HepG2 (cell line): ENCODE measurements around the gene NUDT19. TPM values are rescaled to one million over a fixed set of nuclear protein-coding genes. Genes with fewer than 3 reads are reported as not detected.

Experiments used
- BORCS8-MEF2B ChIP-seq: sonication (generic); formaldehyde crosslinking; IDR thresholded peaks from 2 replicates; pipeline ENCODE4 v1.8.0; 2022; ENCODE audit warnings: mild to moderate bottlenecking, missing genetic modification reagents
- DRAP1 ChIP-seq: IDR thresholded peaks from 2 replicates; pipeline ENCODE4 v1.6.1; 2016; ENCODE audit warnings: missing genetic modification reagents, missing compliant biosample characterization
- KDM2A ChIP-seq: sonication (generic); formaldehyde crosslinking; IDR thresholded peaks from 2 replicates; pipeline ENCODE4 v1.4.0; 2020; ENCODE audit warnings: low read depth, missing genetic modification reagents, borderline replicate concordance
- MIER3 ChIP-seq: IDR thresholded peaks from 2 replicates; pipeline ENCODE4 v1.6.1; 2016; ENCODE audit warnings: missing compliant biosample characterization, borderline replicate concordance
- RFXANK ChIP-seq: IDR thresholded peaks from 2 replicates; pipeline ENCODE4 v1.6.1; 2016
- SOX6 ChIP-seq, 2 experiments: fragments of 450-650 bp in 1 of 2; sonication (generic) in 1 of 2; formaldehyde crosslinking in 1 of 2; IDR thresholded peaks; 2 replicates each; pipeline versions ENCODE4 v1.4.0 to v1.6.1; 2017 to 2020; ENCODE audit warnings: antibody characterized with exemption in 1 of 2, mild to moderate bottlenecking in 1 of 2, missing genetic modification reagents in 1 of 2
- ZC3H13 ChIP-seq: sonication (generic); formaldehyde crosslinking; IDR thresholded peaks from 2 replicates; pipeline ENCODE4 v1.8.1; 2023; ENCODE audit warnings: mild to moderate bottlenecking, missing genetic modification reagents, moderate library complexity
- ZKSCAN1 ChIP-seq: fragments of 150-350 bp; IDR thresholded peaks from 2 replicates; pipeline ENCODE4 v1.6.1; 2014; ENCODE audit warnings: low read length
- ZNF343 ChIP-seq: sonication (generic); formaldehyde crosslinking; IDR thresholded peaks from 2 replicates; pipeline ENCODE4 v1.4.0; 2020; ENCODE audit warnings: mild to moderate bottlenecking, missing genetic modification reagents
- ZNF678 ChIP-seq: sonication (generic); formaldehyde crosslinking; IDR thresholded peaks from 2 replicates; pipeline ENCODE4 v1.4.0; 2020; ENCODE audit warnings: mild to moderate bottlenecking, missing genetic modification reagents
- ZNF75D ChIP-seq: sonication (generic); formaldehyde crosslinking; IDR thresholded peaks from 2 replicates; pipeline ENCODE4 v1.8.1; 2023; ENCODE audit warnings: missing genetic modification reagents, mild to moderate bottlenecking, borderline replicate concordance
- ZNF777 ChIP-seq: sonication (generic); formaldehyde crosslinking; IDR thresholded peaks from 2 replicates; pipeline ENCODE4 v1.4.0; 2020; ENCODE audit warnings: missing genetic modification reagents
- ZZZ3 ChIP-seq: sonication (generic); formaldehyde crosslinking; IDR thresholded peaks from 2 replicates; pipeline ENCODE4 v1.4.0; 2020; ENCODE audit warnings: missing genetic modification reagents, mild to moderate bottlenecking, borderline replicate concordance
- polyA plus RNA-seq, 8 experiments: library from polyadenylated mRNA; depleted of rRNA in 3 of 8; stranded (reverse) in 7 of 8; unstranded in 1 of 8; fragments of >200 nt; fragmentation: Illumina TruSeq in 4 of 8; extraction: Trizol in 4 of 8; gene quantifications; 2 replicates each; pipeline versions ENCODE4 v1.2.1 to v1.2.3, GENCODE V29; 2011 to 2016; ENCODE audit warnings: low read depth in 4 of 8, missing spikeins in 1 of 8, mixed read lengths in 1 of 8; ENCODE audit not compliant: insufficient read depth in 1 of 8
- total RNA-seq, 5 experiments: library from RNA; depleted of rRNA; stranded (reverse); fragments of >200 nt; fragmentation: Illumina TruSeq; extraction: Trizol; gene quantifications; 2 replicates each; pipeline ENCODE4 v1.2.3, GENCODE V29; 2016; ENCODE audit warnings: low read depth in 1 of 5
- TF ChIP-seq, protein P1 (sequence below): sonication (generic); formaldehyde crosslinking; IDR thresholded peaks from 2 replicates; pipeline ENCODE4 v1.5.0; 2020; ENCODE audit warnings: mild to moderate bottlenecking, missing genetic modification reagents
- TF ChIP-seq, protein P2 (sequence below): sonication (generic); formaldehyde crosslinking; IDR thresholded peaks from 2 replicates; pipeline ENCODE4 v1.8.0; 2022; ENCODE audit warnings: low read depth, missing genetic modification reagents
- TF ChIP-seq, protein P3 (sequence below): sonication (generic); formaldehyde crosslinking; IDR thresholded peaks from 2 replicates; pipeline ENCODE4 v1.9.0; 2021; ENCODE audit warnings: missing genetic modification reagents, borderline replicate concordance
- TF ChIP-seq, protein P4 (sequence below): sonication (generic); formaldehyde crosslinking; IDR thresholded peaks from 2 replicates; pipeline ENCODE4 v1.5.1; 2020; ENCODE audit warnings: mild to moderate bottlenecking, missing genetic modification reagents, moderate library complexity
- TF ChIP-seq, protein P5 (sequence below): sonication (generic); formaldehyde crosslinking; IDR thresholded peaks from 2 replicates; pipeline ENCODE4 v1.4.0; 2020; ENCODE audit warnings: low read depth, missing genetic modification reagents

Gene NUDT19
- total and polyA plus RNA-seq, 2 of the 13 experiments (the other 11 are each of a cell fraction or from before 2014, with no cell fraction given): 3.1 to 3.6 TPM

DNA sequence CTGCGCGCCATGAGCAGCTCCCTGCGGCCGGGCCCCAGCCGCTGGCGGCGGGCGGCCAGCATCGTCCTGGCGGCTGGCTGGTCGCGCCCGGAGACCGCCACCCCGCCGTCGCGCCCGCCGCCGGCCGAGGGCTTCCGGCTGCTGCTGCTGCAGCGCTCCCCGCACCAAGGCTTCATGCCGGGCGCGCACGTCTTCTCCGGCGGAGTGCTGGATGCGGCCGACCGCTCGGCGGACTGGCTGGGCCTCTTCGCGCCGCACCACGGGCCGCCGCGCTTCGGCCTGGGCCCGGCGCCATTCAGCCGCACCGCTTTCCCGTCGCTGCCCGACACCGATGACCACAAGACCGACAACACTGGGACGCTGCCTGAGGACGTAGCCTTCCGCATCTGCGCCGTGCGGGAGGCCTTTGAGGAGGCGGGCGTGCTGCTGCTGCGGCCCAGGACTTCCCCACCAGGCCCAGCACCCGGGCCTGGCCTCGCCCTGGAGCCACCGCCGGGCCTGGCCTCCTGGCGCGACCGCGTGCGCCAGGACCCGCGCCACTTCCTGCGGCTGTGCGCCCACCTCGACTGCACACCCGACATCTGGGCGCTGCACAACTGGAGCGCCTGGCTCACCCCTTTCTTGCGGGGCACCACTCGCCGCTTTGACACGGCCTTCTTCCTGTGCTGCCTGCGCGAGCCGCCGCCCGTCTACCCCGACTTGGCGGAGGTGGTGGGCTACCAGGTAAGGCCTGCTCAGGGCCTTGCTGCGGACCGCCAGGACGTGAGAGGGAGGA lies 518 bp downstream of the NUDT19 start (continued):
- TF ChIP-seq, protein P1, sequence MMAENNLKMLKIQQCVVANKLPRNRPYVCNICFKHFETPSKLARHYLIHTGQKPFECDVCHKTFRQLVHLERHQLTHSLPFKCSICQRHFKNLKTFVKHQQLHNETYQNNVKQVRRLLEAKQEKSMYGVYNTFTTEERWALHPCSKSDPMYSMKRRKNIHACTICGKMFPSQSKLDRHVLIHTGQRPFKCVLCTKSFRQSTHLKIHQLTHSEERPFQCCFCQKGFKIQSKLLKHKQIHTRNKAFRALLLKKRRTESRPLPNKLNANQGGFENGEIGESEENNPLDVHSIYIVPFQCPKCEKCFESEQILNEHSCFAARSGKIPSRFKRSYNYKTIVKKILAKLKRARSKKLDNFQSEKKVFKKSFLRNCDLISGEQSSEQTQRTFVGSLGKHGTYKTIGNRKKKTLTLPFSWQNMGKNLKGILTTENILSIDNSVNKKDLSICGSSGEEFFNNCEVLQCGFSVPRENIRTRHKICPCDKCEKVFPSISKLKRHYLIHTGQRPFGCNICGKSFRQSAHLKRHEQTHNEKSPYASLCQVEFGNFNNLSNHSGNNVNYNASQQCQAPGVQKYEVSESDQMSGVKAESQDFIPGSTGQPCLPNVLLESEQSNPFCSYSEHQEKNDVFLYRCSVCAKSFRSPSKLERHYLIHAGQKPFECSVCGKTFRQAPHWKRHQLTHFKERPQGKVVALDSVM (CRISPR knock-in tag): no peak; the same call in 1 of the 2 replicates
- TF ChIP-seq KDM2A (CRISPR knock-in tag) (no peak), ZC3H13 (CRISPR knock-in tag) (peak; percentile 58; the same call in 1 of the 2 replicates), ZZZ3 (CRISPR knock-in tag) (peak; percentile 41; the same call in 1 of the 2 replicates), ZKSCAN1 (no peak), ZNF343 (CRISPR knock-in tag) (0 out of 2 replicates have a peak, but pooled peaks have one; percentile 40), ZNF75D (no peak), SOX6 (IDR thresholded peaks at IDR 0.05) (no peak), SOX6 (CRISPR knock-in tag; IDR thresholded peaks at IDR 0.05) (no peak), ZNF678 (CRISPR knock-in tag) (0 out of 2 replicates have a peak, but pooled peaks have one; percentile 42), ZNF777 (peak; percentile 77), BORCS8-MEF2B (CRISPR knock-in tag) (peak; percentile 51; the same call in 1 of the 2 replicates), DRAP1 (CRISPR knock-in tag) (no peak), MIER3 (CRISPR knock-in tag) (no peak), RFXANK (CRISPR knock-in tag) (no peak)
- TF ChIP-seq, protein P2, sequence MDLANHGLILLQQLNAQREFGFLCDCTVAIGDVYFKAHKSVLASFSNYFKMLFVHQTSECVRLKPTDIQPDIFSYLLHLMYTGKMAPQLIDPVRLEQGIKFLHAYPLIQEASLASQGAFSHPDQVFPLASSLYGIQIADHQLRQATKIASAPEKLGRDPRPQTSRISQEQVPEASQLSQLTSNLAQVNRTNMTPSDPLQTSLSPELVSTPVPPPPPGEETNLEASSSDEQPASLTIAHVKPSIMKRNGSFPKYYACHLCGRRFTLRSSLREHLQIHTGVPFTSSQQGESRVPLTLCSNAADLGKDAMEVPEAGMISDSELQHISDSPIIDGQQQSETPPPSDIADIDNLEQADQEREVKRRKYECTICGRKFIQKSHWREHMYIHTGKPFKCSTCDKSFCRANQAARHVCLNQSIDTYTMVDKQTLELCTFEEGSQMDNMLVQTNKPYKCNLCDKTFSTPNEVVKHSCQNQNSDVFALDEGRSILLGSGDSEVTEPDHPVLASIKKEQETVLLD (CRISPR knock-in tag): peak; percentile 46; the same call in 1 of the 2 replicates
- TF ChIP-seq, protein P3, sequence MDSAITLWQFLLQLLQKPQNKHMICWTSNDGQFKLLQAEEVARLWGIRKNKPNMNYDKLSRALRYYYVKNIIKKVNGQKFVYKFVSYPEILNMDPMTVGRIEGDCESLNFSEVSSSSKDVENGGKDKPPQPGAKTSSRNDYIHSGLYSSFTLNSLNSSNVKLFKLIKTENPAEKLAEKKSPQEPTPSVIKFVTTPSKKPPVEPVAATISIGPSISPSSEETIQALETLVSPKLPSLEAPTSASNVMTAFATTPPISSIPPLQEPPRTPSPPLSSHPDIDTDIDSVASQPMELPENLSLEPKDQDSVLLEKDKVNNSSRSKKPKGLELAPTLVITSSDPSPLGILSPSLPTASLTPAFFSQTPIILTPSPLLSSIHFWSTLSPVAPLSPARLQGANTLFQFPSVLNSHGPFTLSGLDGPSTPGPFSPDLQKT: no peak
- TF ChIP-seq, protein P4, sequence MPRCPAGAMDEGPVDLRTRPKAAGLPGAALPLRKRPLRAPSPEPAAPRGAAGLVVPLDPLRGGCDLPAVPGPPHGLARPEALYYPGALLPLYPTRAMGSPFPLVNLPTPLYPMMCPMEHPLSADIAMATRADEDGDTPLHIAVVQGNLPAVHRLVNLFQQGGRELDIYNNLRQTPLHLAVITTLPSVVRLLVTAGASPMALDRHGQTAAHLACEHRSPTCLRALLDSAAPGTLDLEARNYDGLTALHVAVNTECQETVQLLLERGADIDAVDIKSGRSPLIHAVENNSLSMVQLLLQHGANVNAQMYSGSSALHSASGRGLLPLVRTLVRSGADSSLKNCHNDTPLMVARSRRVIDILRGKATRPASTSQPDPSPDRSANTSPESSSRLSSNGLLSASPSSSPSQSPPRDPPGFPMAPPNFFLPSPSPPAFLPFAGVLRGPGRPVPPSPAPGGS (CRISPR knock-in tag): peak; percentile 68; the same call in 1 of the 2 replicates
- TF ChIP-seq, protein P5, sequence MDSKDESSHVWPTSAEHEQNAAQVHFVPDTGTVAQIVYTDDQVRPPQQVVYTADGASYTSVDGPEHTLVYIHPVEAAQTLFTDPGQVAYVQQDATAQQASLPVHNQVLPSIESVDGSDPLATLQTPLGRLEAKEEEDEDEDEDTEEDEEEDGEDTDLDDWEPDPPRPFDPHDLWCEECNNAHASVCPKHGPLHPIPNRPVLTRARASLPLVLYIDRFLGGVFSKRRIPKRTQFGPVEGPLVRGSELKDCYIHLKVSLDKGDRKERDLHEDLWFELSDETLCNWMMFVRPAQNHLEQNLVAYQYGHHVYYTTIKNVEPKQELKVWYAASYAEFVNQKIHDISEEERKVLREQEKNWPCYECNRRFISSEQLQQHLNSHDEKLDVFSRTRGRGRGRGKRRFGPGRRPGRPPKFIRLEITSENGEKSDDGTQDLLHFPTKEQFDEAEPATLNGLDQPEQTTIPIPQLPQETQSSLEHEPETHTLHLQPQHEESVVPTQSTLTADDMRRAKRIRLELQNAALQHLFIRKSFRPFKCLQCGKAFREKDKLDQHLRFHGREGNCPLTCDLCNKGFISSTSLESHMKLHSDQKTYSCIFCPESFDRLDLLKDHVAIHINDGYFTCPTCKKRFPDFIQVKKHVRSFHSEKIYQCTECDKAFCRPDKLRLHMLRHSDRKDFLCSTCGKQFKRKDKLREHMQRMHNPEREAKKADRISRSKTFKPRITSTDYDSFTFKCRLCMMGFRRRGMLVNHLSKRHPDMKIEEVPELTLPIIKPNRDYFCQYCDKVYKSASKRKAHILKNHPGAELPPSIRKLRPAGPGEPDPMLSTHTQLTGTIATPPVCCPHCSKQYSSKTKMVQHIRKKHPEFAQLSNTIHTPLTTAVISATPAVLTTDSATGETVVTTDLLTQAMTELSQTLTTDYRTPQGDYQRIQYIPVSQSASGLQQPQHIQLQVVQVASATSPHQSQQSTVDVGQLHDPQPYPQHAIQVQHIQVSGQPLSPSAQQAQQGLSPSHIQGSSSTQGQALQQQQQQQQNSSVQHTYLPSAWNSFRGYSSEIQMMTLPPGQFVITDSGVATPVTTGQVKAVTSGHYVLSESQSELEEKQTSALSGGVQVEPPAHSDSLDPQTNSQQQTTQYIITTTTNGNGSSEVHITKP: no peak; the same call in 1 of the 2 replicates
